ENCODE measurements around the gene GRM6.

- TF ChIP-seq CTCF (IDR thresholded peaks at IDR 0.05) (no peak), EP300 (IDR thresholded peaks at IDR 0.05) (no peak), POLR2AphosphoS5 (IDR thresholded peaks at IDR 0.05) (no peak)
Measured at GRCh38 chr5:178982941-178983340, 12.2 kb downstream of the GRM6 start.

Measured in stomach (tissue), 4 donors.